SKM-1 (cell line): Measurements from ENCODE around the gene BUB1B.

Source experiments
- DNase-seq: peaks from one replicate; lab custom pipeline; 2025; ENCODE audit not compliant: unreplicated experiment; lab: John Stamatoyannopoulos, UW

Gene BUB1B

GRCh38 chr15:40239693-40240618 is 79.1 kb downstream of the BUB1B start:
- no peak for DNase-seq

- no peak for DNase-seq
These were observed 79.9 kb downstream of the BUB1B start for GRCh38 chr15:40240619-40241221.

- DNase-seq, result no peak
These were observed 80.7 kb downstream of the BUB1B start for GRCh38 chr15:40241269-40242212.

- no peak for DNase-seq
These were observed 81.3 kb downstream of the BUB1B start for GRCh38 chr15:40242213-40242599.

- no peak for DNase-seq
These were observed 81.7 kb downstream of the BUB1B start for GRCh38 chr15:40242601-40243000.

- no peak for DNase-seq
These were observed 82.4 kb downstream of the BUB1B start for GRCh38 chr15:40243126-40243810.

- DNase-seq, result no peak
These were observed 84.2 kb downstream of the BUB1B start for GRCh38 chr15:40244961-40245523.

GRCh38 chr15:40245666-40246450 is 85.0 kb downstream of the BUB1B start:
- no peak for DNase-seq

- no peak for DNase-seq
These were observed 85.8 kb downstream of the BUB1B start for GRCh38 chr15:40246496-40247280.

GRCh38 chr15:40247406-40247971 is 86.6 kb downstream of the BUB1B start:
- no peak for DNase-seq

- DNase-seq, result no peak
These were observed 87.3 kb downstream of the BUB1B start for GRCh38 chr15:40248006-40248783.

- no peak for DNase-seq
These were observed 88.8 kb downstream of the BUB1B start for GRCh38 chr15:40249477-40250303.

GRCh38 chr15:40250304-40250656 is 89.4 kb downstream of the BUB1B start:
- no peak for DNase-seq

- no peak for DNase-seq
These were observed 90.1 kb downstream of the BUB1B start for GRCh38 chr15:40250771-40251483.

- no peak for DNase-seq
These were observed 90.7 kb downstream of the BUB1B start for GRCh38 chr15:40251486-40252140.

GRCh38 chr15:40252141-40252437 is 91.2 kb downstream of the BUB1B start:
- DNase-seq, result no peak
